NCI-H187 (cell line): ENCODE data around the gene RXRA.

Experiments used
- DNase-seq, 2 experiments: peaks; one replicate each; lab custom pipeline; 2025; lab: John Stamatoyannopoulos, UW

RXRA gene

GRCh38 chr9:134355158-134355557, 28.9 kb downstream of the RXRA start:
- no peak for DNase-seq

- DNase-seq = no peak
Measured at GRCh38 chr9:134355561-134356279, 29.5 kb downstream of the RXRA start.

- no peak for DNase-seq
Measured at GRCh38 chr9:134356496-134357470, 30.5 kb downstream of the RXRA start.

GRCh38 chr9:134357631-134358025, 31.4 kb downstream of the RXRA start:
- no peak for DNase-seq

GRCh38 chr9:134358026-134358661, 31.9 kb downstream of the RXRA start:
- no peak for DNase-seq

- DNase-seq = no peak
Measured at GRCh38 chr9:134358662-134359319, 32.5 kb downstream of the RXRA start.

GRCh38 chr9:134359493-134360179, 33.4 kb downstream of the RXRA start:
- DNase-seq = no peak

GRCh38 chr9:134360180-134360759, 34.0 kb downstream of the RXRA start:
- no peak for DNase-seq

GRCh38 chr9:134360897-134361296, 34.6 kb downstream of the RXRA start:
- DNase-seq = no peak

- DNase-seq = no peak
Measured at GRCh38 chr9:134361426-134361825, 35.2 kb downstream of the RXRA start.

- DNase-seq = no peak
Measured at GRCh38 chr9:134361843-134362414, 35.7 kb downstream of the RXRA start.

- DNase-seq = no peak
Measured at GRCh38 chr9:134363450-134363849, 37.2 kb downstream of the RXRA start.

- no peak for DNase-seq
Measured at GRCh38 chr9:134364391-134365114, 38.3 kb downstream of the RXRA start.

- DNase-seq = no peak
Measured at GRCh38 chr9:134365115-134365596, 38.9 kb downstream of the RXRA start.

GRCh38 chr9:134365791-134366222, 39.6 kb downstream of the RXRA start:
- no peak for DNase-seq

- no peak for DNase-seq
Measured at GRCh38 chr9:134366223-134367031, 40.2 kb downstream of the RXRA start.

- DNase-seq = no peak
Measured at GRCh38 chr9:134367061-134367460, 40.8 kb downstream of the RXRA start.

GRCh38 chr9:134367791-134368490, 41.7 kb downstream of the RXRA start:
- no peak for DNase-seq
